GM18499 (cell line): ENCODE data around the gene SCAMP1.
"Not testable (repeated sequence)": the region's sequence is repeated elsewhere in the genome, so short reads cannot be mapped to it uniquely, and the experiment has no call there.

Source experiments
- ATAC-seq: cut with Tn5 transposase; IDR thresholded peaks from one replicate; pipeline ENCODE4 v1.9.1; 2021; ENCODE audit warnings: moderate number of reproducible peaks; ENCODE audit not compliant: insufficient read depth, unreplicated experiment

The SCAMP1 gene

DNA sequence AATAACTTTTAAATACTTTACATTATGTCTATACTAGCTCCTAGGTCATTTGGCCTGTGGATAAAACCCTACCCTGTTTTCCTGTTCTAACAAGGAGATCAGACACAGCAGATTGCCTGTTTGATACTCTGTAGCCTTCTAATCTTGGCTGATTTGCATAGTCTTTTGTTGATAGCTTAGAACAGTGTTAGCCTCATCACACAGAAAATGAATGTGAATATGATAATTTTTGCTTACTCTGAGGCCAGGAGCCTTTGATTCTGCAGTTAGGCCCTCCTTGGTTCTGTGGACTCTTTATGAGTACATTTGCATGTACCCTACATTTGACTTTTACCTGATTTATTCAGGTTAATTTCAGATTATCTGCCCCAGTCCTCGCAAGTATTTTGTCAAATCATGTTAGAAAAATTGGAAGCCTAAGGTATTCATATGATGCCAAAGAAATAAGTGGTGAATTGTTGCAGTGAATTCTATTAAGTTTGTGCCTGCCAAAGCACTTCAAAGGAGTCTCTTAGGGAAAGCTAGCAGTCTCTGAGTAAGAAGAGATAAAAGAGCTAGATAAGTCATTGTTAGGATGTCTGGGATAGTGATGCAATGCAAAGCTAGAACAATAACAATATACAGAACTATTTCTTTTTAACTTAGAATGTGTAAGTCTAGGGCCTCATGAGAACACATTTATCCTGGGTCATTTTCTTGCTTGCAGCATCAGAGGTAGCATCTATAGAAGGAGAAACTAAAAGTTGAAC is 56.4 kb downstream of the SCAMP1 start:
- ATAC-seq: no peak

DNA sequence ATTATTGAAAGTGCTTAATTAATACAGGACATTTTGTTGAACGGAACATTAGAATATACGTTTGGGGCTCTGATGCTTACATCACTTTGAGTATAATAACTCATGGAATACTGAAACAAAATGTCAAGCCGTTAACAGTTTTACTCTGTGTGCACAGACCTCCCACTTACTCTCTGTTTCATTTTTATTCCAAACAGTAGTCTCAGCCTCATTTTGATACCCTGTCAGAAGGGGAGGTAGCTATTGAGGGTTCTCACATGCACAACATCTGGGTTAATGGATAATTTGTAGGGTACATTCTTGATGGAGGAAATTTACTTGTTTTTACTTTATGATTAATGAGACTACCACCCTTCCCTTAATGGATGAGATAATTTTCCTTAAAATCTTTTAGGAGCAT is 59.0 kb downstream of the SCAMP1 start:
- no peak for ATAC-seq

GRCh38 chr5:78420548-78420947 is 60.1 kb downstream of the SCAMP1 start:
- ATAC-seq: no peak

- no peak for ATAC-seq
Observed at GRCh38 chr5:78424665-78425064, 64.2 kb downstream of the SCAMP1 start.

DNA sequence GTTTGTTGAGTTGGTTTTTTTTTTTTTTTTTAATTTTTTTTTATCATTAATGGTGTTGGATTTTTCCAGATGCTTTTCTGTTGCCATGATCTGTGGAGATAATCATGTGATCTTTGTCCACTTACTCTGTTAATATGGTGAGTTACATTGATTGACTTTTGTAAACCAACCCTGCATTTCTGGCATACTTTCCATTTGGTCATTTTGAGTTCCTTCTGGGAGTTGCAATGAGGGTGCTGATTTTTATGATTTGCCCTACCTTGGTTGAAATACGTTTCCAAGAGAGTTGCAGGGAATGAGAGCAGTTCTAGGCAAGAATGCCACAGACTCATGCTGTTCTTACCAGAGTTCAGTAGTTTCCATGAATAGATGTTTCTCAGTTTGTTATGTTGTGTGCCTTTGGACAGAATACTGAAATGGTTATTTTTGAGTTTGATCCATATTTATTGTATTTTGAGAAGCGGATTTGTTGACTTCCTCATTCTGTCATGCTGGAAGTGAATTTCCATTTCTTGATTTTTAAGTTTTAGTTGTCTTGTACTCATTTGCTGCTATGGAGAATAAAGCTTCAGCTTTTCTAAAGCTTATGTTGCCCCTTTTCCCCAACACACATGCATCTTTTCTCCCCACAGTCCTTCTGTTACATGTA is 69.0 kb downstream of the SCAMP1 start:
- ATAC-seq: no peak

DNA sequence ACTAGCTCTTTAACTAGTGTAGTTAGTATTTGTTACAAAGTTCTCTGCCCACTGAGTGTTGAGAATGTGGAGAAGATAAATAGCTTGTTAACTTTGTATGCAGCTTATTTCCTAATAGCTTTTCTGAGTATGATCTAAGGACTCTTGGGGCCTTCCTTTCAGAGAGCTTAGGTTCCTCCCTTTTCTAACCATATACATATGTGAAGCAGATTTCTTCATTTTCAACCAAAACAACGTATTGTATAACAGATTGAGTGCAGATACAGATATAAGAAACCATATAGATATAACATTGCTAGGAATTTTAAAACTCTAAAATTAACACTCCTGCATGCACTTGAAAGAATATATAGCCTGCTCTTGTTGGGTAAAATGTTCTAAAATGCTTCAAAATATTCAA is 70.4 kb downstream of the SCAMP1 start:
- no peak for ATAC-seq

- ATAC-seq: no peak
Observed at GRCh38 chr5:78433972-78434371, 73.6 kb downstream of the SCAMP1 start.

GRCh38 chr5:78447775-78448424 is 87.5 kb downstream of the SCAMP1 start:
- ATAC-seq: no peak

GRCh38 chr5:78449103-78449502 is 88.7 kb downstream of the SCAMP1 start:
- no peak for ATAC-seq

- not testable (repeated sequence) for ATAC-seq
Observed at GRCh38 chr5:78457507-78457906, 97.1 kb downstream of the SCAMP1 start.

- no peak for ATAC-seq
Observed at GRCh38 chr5:78458843-78459242, 98.4 kb downstream of the SCAMP1 start.

GRCh38 chr5:78467140-78467539 is 106.7 kb downstream of the SCAMP1 start:
- no peak for ATAC-seq

DNA sequence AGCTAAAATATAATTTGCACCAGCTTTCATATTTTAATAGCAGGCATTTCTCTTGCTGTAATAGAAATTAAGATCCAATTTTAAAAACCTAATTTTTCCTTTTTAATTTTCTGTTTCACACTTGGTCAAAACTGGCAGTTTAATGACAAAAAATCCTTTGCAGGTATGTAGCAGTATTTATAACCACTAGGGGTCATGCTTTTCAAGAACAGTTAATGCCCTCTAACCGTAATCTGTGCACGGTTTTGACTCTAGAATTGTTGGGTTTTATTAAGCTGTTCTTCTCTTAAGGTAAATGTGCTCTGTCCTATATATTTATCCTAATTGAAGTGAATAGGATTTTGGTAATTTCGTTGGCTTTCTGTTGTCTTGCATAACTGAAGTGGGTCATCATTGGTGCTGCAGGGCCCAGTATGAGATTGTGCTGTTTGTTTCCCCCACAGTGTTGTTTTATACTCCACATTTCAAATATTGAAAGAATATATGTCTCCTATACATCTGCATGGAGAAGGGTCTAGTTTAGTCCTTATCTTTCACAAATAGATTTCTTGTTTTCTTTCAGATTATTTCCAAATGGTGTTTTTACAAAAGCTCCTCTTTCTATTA is 107.4 kb downstream of the SCAMP1 start:
- ATAC-seq: no peak

- no peak for ATAC-seq
Observed at GRCh38 chr5:78471896-78472295, 111.5 kb downstream of the SCAMP1 start.

GRCh38 chr5:78472469-78473106 is 112.2 kb downstream of the SCAMP1 start:
- ATAC-seq: no peak

- ATAC-seq: no peak
Observed at GRCh38 chr5:78473751-78474150, 113.3 kb downstream of the SCAMP1 start.

DNA sequence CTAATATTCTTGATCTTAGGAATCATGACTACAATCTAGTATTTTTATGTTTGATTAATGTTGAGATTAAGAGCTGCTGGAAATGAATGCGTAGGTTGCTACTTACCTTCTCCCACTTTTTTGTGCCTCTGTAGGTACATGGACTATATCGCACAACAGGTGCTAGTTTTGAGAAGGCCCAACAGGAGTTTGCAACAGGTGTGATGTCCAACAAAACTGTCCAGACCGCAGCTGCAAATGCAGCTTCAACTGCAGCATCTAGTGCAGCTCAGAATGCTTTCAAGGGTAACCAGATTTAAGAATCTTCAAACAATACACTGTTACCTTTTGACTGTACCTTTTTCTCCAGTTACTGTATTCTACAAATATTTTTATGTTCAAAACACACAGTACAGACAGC is 115.0 kb downstream of the SCAMP1 start:
- ATAC-seq: no peak

GRCh38 chr5:78476795-78477194 is 116.4 kb downstream of the SCAMP1 start:
- no peak for ATAC-seq

- no peak for ATAC-seq
Observed at GRCh38 chr5:78482948-78483347, 122.5 kb downstream of the SCAMP1 start.

- peak; percentile 77 for ATAC-seq
Observed at GRCh38 chr5:78483809-78484521, 123.5 kb downstream of the SCAMP1 start.
